GM23248 (cell line): ENCODE data around the gene PPP1R9A. TPM values are rescaled to one million over a fixed set of nuclear protein-coding genes. Genes with fewer than 3 reads are reported as not detected.

ENCODE experiments used
- DNase-seq: peaks from one replicate; pipeline ENCODE4 v3.0.0-alpha.2; 2015
- H2AFZ ChIP-seq: fragments of 200-600 bp; sonication (generic); 2 replicates; pipeline ENCODE4 v1.6.1; 2016; ENCODE audit warnings: antibody characterized with exemption
- H3F3A ChIP-seq: fragments of 200-600 bp; sonication (generic); 2 replicates; pipeline ENCODE4 v1.6.1; 2016; ENCODE audit warnings: mild to moderate bottlenecking, antibody characterized with exemption, mixed run types; ENCODE audit not compliant: insufficient read depth
- H3K27ac ChIP-seq: fragments of 200-600 bp; sonication (generic); 2 replicates; pipeline ENCODE4 v1.5.1; 2016; ENCODE audit warnings: mild to moderate bottlenecking
- H3K27me3 ChIP-seq: fragments of 200-600 bp; sonication (generic); replicated peaks from 2 replicates; pipeline ENCODE4 v1.6.1; 2016; ENCODE audit warnings: mild to moderate bottlenecking; ENCODE audit not compliant: insufficient read depth
- H3K36me3 ChIP-seq: fragments of 200-600 bp; sonication (generic); 2 replicates; pipeline ENCODE4 v1.6.1; 2016; ENCODE audit warnings: low read depth, mild to moderate bottlenecking
- H3K4me1 ChIP-seq: fragments of 200-600 bp; sonication (generic); 2 replicates; pipeline ENCODE4 v1.6.1; 2016; ENCODE audit warnings: mild to moderate bottlenecking; ENCODE audit not compliant: insufficient read depth
- H3K4me2 ChIP-seq: fragments of 200-600 bp; sonication (generic); one replicate; pipeline ENCODE4 v1.6.1; 2016; ENCODE audit warnings: mild to moderate bottlenecking; ENCODE audit not compliant: unreplicated experiment
- H3K4me3 ChIP-seq: fragments of 200-600 bp; sonication (generic); 2 replicates; pipeline ENCODE4 v1.5.1; 2016; ENCODE audit warnings: mild to moderate bottlenecking
- H3K79me2 ChIP-seq: fragments of 200-600 bp; sonication (generic); 2 replicates; pipeline ENCODE4 v1.6.1; 2016; ENCODE audit warnings: mild to moderate bottlenecking; ENCODE audit not compliant: insufficient read depth
- H3K9ac ChIP-seq: fragments of 200-600 bp; sonication (generic); 2 replicates; pipeline ENCODE4 v1.6.1; 2016; ENCODE audit warnings: mild to moderate bottlenecking
- H3K9me2 ChIP-seq: fragments of 200-600 bp; sonication (generic); 2 replicates; pipeline ENCODE4 v1.6.1; 2016; ENCODE audit warnings: mixed run types, mild to moderate bottlenecking, moderate library complexity; ENCODE audit not compliant: insufficient read depth
- H3K9me3 ChIP-seq: fragments of 200-600 bp; sonication (generic); one replicate; pipeline ENCODE4 v1.6.1; 2017; ENCODE audit warnings: low read depth
- H4K20me1 ChIP-seq: fragments of 200-600 bp; sonication (generic); 2 replicates; pipeline ENCODE4 v1.6.0; 2016; ENCODE audit not compliant: insufficient read depth
- EZH2 ChIP-seq: fragments of 200-600 bp; sonication (generic); IDR thresholded peaks from 2 replicates; pipeline ENCODE4 v1.6.1; 2018; ENCODE audit warnings: antibody characterized with exemption, mild to moderate bottlenecking; ENCODE audit not compliant: insufficient read depth, poor library complexity, severe bottlenecking
- EZH2phosphoT487 ChIP-seq: fragments of 200-600 bp; sonication (generic); IDR thresholded peaks from 2 replicates; pipeline ENCODE4 v1.6.1; 2018; ENCODE audit warnings: antibody characterized with exemption, moderate library complexity, mild to moderate bottlenecking, low read depth; ENCODE audit not compliant: insufficient read depth
- WGBS, 2 experiments: methylation state at CpG; one replicate each; pipeline ENCODE4 v1.1.6; 2015 to 2017; ENCODE audit warnings: low lambda C conversion rate in 2 of 2, low coverage in 1 of 2; ENCODE audit errors: missing lambda C conversion rate in 2 of 2; 5-methylcytosine and 5-hydroxymethylcytosine counted together
- in situ Hi-C: fragments of 300-500 bp; cut with MboI; formaldehyde crosslinking; loops from 2 replicates; pipeline ENCODE4 v1.15.0; 2020
- polyA plus RNA-seq: library from polyadenylated mRNA; unstranded; fragments of >200 nt; fragmentation: Nextera tagmentation; extraction: Ambion mirVana; gene quantifications from 2 replicates; pipeline ENCODE4 v1.2.1, GENCODE V29; 2016
- total RNA-seq: library from RNA; depleted of rRNA; stranded (reverse); fragments of >200 nt; shearing (Covaris generic); gene quantifications from 2 replicates; pipeline ENCODE4 v1.2.3, GENCODE V29; 2014

Gene PPP1R9A
- total and polyA plus RNA-seq, 2 experiments from 2014 or later: 0.03 TPM; not detected in 1

- Histone ChIP-seq H4K20me1 (no peaks in the 10 kb centered on the region), H3K27ac (no peak overlapping the region), H3K4me1 (no peaks in the 10 kb centered on the region), H3K79me2 (no peaks in the 10 kb centered on the region), H3K4me3 (no peak overlapping the region), H3F3A (no peaks in the 10 kb centered on the region), H3K27me3 (0 out of 2 replicates have a peak, but pooled peaks cover 4% of the 10 kb centered on the region), H2AFZ (no peak overlapping the region), H3K36me3 (no peaks in the 10 kb centered on the region), H3K9me3 (no peaks in the 10 kb centered on the region), H3K9ac (no peak overlapping the region), H3K4me2 (no peak overlapping the region), H3K9me2 (no peaks in the 10 kb centered on the region)
- in situ Hi-C loops: no loop called here
- TF ChIP-seq EZH2phosphoT487 (no peak), EZH2 (no peak)
- WGBS, 2 experiments: 4 to 5% methylated on average over 1 of the region's 1 CpG
- no peak for DNase-seq
Measured at GRCh38 chr7:94957061-94957460, 49.7 kb downstream of the PPP1R9A start.

DNA sequence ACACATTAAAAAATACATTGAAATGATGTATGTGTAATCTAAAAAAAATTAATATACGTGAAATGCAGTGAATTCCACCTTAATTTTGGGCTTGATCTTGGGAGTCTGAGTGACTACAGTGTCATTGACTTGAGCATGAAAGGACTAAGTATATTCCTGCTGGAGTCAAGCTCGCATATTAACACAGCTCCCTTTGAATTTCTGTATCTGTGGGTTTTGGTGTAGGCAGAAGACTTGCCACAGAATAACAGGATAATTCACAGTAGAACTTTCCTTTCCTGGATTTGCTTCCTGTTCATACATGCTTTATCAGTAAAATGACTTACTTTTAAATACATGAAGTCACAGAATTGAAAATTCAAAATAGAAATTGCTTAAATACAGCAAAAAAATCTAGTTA is 55.3 kb downstream of the PPP1R9A start:
- Histone ChIP-seq H4K20me1 (no peaks in the 10 kb centered on the region), H3K9me3 (no peaks in the 10 kb centered on the region), H3K4me1 (no peaks in the 10 kb centered on the region), H3K27me3 (no peaks in the 10 kb centered on the region; the same call in 1 of the 2 replicates), H3K9me2 (no peaks in the 10 kb centered on the region), H3K79me2 (no peaks in the 10 kb centered on the region), H3K27ac (no peak overlapping the region), H3K4me2 (no peak overlapping the region), H3F3A (no peaks in the 10 kb centered on the region), H3K9ac (no peak overlapping the region), H3K36me3 (no peaks in the 10 kb centered on the region), H3K4me3 (no peak overlapping the region), H2AFZ (no peak overlapping the region)
- 40 to 43% methylated on average over 2 of the region's 2 CpGs for WGBS, 2 experiments
- in situ Hi-C loops: no loop called here
- DNase-seq: no peak
- no peak for TF ChIP-seq EZH2phosphoT487
- TF ChIP-seq EZH2: no peak

GRCh38 chr7:94969434-94970084 is 62.2 kb downstream of the PPP1R9A start:
- H3K4me1 ChIP-seq: peaks cover 30% of the 10 kb centered on the region
- no peaks in the 10 kb centered on the region for H3K36me3 ChIP-seq
- in situ Hi-C loops: no loop called here
- no peaks in the 10 kb centered on the region for H4K20me1 ChIP-seq
- no peaks in the 10 kb centered on the region for H3K9me2 ChIP-seq
- H3K4me3 ChIP-seq: no peak overlapping the region
- H3K79me2 ChIP-seq: no peaks in the 10 kb centered on the region
- no peak for DNase-seq
- H3K9me3 ChIP-seq: no peaks in the 10 kb centered on the region
- no peak overlapping the region for H3K4me2 ChIP-seq
- TF ChIP-seq EZH2 (no peak), EZH2phosphoT487 (no peak)
- H3F3A ChIP-seq: peaks cover 29% of the 10 kb centered on the region
- H3K27me3 ChIP-seq: no peaks in the 10 kb centered on the region; the same call in 1 of the 2 replicates
- no peak overlapping the region for H3K9ac ChIP-seq
- no peak overlapping the region for H3K27ac ChIP-seq
- 48 to 49% methylated on average over 8 of the region's 8 CpGs for WGBS, 2 experiments
- no peak overlapping the region for H2AFZ ChIP-seq

GRCh38 chr7:94970085-94970576 is 62.7 kb downstream of the PPP1R9A start:
- Histone ChIP-seq H3K4me2 (no peak overlapping the region), H3F3A (peaks cover 29% of the 10 kb centered on the region), H3K9me3 (no peaks in the 10 kb centered on the region), H3K9ac (no peak overlapping the region), H4K20me1 (no peaks in the 10 kb centered on the region), H3K4me1 (peaks cover 30% of the 10 kb centered on the region), H2AFZ (no peak overlapping the region), H3K4me3 (no peak overlapping the region), H3K27me3 (no peaks in the 10 kb centered on the region; the same call in 1 of the 2 replicates), H3K79me2 (no peaks in the 10 kb centered on the region), H3K9me2 (no peaks in the 10 kb centered on the region), H3K36me3 (no peaks in the 10 kb centered on the region), H3K27ac (no peak overlapping the region)
- WGBS, 2 experiments: 74 to 83% methylated on average over 7 of the region's 7 CpGs
- TF ChIP-seq EZH2phosphoT487 (no peak), EZH2 (no peak)
- DNase-seq: no peak
- in situ Hi-C loops: no loop called here
